Measurements from ENCODE around the gene PTPRZ1.
A peak's percentile ranks its signal among the peaks of the same experiment; 100 is the strongest.

PTPRZ1 gene

GRCh38 chr7:122055073-122055472 is 182.1 kb downstream of the PTPRZ1 start:
- DNase-seq (ENCODE audit: low spot score), result no peak

GRCh38 chr7:122056977-122057376 is 184.0 kb downstream of the PTPRZ1 start:
- no peak for DNase-seq (ENCODE audit: low spot score)

GRCh38 chr7:122059542-122059941 is 186.6 kb downstream of the PTPRZ1 start:
- DNase-seq (ENCODE audit: low spot score), result no peak

GRCh38 chr7:122063146-122063545 is 190.2 kb downstream of the PTPRZ1 start:
- DNase-seq (ENCODE audit: low spot score), result no peak

- no peak for DNase-seq (ENCODE audit: low spot score)
Observed at GRCh38 chr7:122064971-122065370, 192.0 kb downstream of the PTPRZ1 start.

- DNase-seq (ENCODE audit: low spot score), result no peak
Observed at GRCh38 chr7:122067077-122067476, 194.1 kb downstream of the PTPRZ1 start.

GRCh38 chr7:122068046-122068445 is 195.1 kb downstream of the PTPRZ1 start:
- DNase-seq (ENCODE audit: low spot score), result no peak

- no peak for DNase-seq (ENCODE audit: low spot score)
Observed at GRCh38 chr7:122068999-122069398, 196.0 kb downstream of the PTPRZ1 start.

- no peak for DNase-seq (ENCODE audit: low spot score)
Observed at GRCh38 chr7:122070062-122070461, 197.1 kb downstream of the PTPRZ1 start.

GRCh38 chr7:122070834-122071233 is 197.9 kb downstream of the PTPRZ1 start:
- DNase-seq (ENCODE audit: low spot score), result no peak

GRCh38 chr7:122072272-122072671 is 199.3 kb downstream of the PTPRZ1 start:
- no peak for DNase-seq (ENCODE audit: low spot score)

- DNase-seq (ENCODE audit: low spot score), result no peak
Observed at GRCh38 chr7:122072924-122073599, 200.1 kb downstream of the PTPRZ1 start.

GRCh38 chr7:122073635-122074034 is 200.7 kb downstream of the PTPRZ1 start:
- no peak for DNase-seq (ENCODE audit: low spot score)

- DNase-seq (ENCODE audit: low spot score), result no peak
Observed at GRCh38 chr7:122082160-122082559, 209.2 kb downstream of the PTPRZ1 start.

- no peak for DNase-seq (ENCODE audit: low spot score)
Observed at GRCh38 chr7:122082670-122083069, 209.7 kb downstream of the PTPRZ1 start.

GRCh38 chr7:122092964-122093797 is 220.2 kb downstream of the PTPRZ1 start:
- peak; percentile 66 for DNase-seq (ENCODE audit: low spot score)

GRCh38 chr7:122094549-122094948 is 221.6 kb downstream of the PTPRZ1 start:
- DNase-seq (ENCODE audit: low spot score), result no peak

- no peak for DNase-seq (ENCODE audit: low spot score)
Observed at GRCh38 chr7:122095642-122096041, 222.7 kb downstream of the PTPRZ1 start.

GRCh38 chr7:122100021-122100420 is 227.1 kb downstream of the PTPRZ1 start:
- peak; percentile 38 for DNase-seq (ENCODE audit: low spot score)

GRCh38 chr7:122103064-122103463 is 230.1 kb downstream of the PTPRZ1 start:
- no peak for DNase-seq (ENCODE audit: low spot score)
